Hematopoietic multipotent progenitor cell (in vitro differentiated cells): ENCODE measurements around the gene PNPLA2. TPM values are rescaled to one million over a fixed set of nuclear protein-coding genes. Genes with fewer than 3 reads are reported as not detected.

Experiments
- DNase-seq, 3 donors: peaks; one replicate each; pipeline ENCODE4 v3.0.0-alpha.2; 2011 to 2015; ENCODE audit warnings: low read depth in 2 of 3, low spot score in 2 of 3
- total RNA-seq: library from RNA; depleted of rRNA; stranded (reverse); fragments of >200 nt; gene quantifications from one replicate; pipeline ENCODE4 v1.2.3, GENCODE V29; 2012

Gene PNPLA2
- total RNA-seq, 1 donor, result 107 TPM

GRCh38 chr11:797296-798092 lies 21.2 kb upstream of the PNPLA2 start:
- peak; percentile 47 to 78 (median 75) for DNase-seq

GRCh38 chr11:798093-798713 lies 20.5 kb upstream of the PNPLA2 start, which contains the start of gene SLC25A22:
Gene SLC25A22 (minus strand): TSS chr11:798281. CDS start chr11:795006, 3,275 bp downstream.
- peak; percentile 77 to 87 (median 86) for DNase-seq

GRCh38 chr11:799641-800316 lies 18.9 kb upstream of the PNPLA2 start:
- DNase-seq, result no peak

- DNase-seq, result no peak
Measured at GRCh38 chr11:800473-800872, 18.2 kb upstream of the PNPLA2 start.

- DNase-seq, result no peak
Measured at GRCh38 chr11:801097-801780, 17.5 kb upstream of the PNPLA2 start.

GRCh38 chr11:802018-802617 lies 16.6 kb upstream of the PNPLA2 start:
- DNase-seq, result no peak

GRCh38 chr11:802693-803466 lies 15.8 kb upstream of the PNPLA2 start:
- DNase-seq, result no peak

- no peak for DNase-seq
Measured at GRCh38 chr11:803467-803742, 15.3 kb upstream of the PNPLA2 start.

GRCh38 chr11:803770-804598 lies 14.7 kb upstream of the PNPLA2 start:
- DNase-seq, result no peak

- no peak for DNase-seq
Measured at GRCh38 chr11:804599-804964, 14.1 kb upstream of the PNPLA2 start.

- no peak for DNase-seq
Measured at GRCh38 chr11:808427-809286, 10.1 kb upstream of the PNPLA2 start.

GRCh38 chr11:809287-810039 lies 9.3 kb upstream of the PNPLA2 start, which contains the start of gene RPLP2:
Gene RPLP2 (plus strand): TSS chr11:809967. CDS start chr11:810235, 268 bp downstream.
- DNase-seq, result peak; percentile 97 to 100 (median 98)

GRCh38 chr11:810040-810567 lies 8.6 kb upstream of the PNPLA2 start:
- no peak for DNase-seq

GRCh38 chr11:811446-812245 lies 7.1 kb upstream of the PNPLA2 start:
- DNase-seq, result no peak

- DNase-seq, result no peak
Measured at GRCh38 chr11:812390-812789, 6.3 kb upstream of the PNPLA2 start.

GRCh38 chr11:813072-813455 lies 5.7 kb upstream of the PNPLA2 start:
- DNase-seq, result no peak
